ENCODE measurements around the gene KY. TPM values are rescaled to one million over a fixed set of nuclear protein-coding genes. Genes with fewer than 3 reads are reported as not detected.

The KY gene
- total RNA-seq, 4 donors from 2014 or later, result 0.88 TPM; not detected in 3

DNA sequence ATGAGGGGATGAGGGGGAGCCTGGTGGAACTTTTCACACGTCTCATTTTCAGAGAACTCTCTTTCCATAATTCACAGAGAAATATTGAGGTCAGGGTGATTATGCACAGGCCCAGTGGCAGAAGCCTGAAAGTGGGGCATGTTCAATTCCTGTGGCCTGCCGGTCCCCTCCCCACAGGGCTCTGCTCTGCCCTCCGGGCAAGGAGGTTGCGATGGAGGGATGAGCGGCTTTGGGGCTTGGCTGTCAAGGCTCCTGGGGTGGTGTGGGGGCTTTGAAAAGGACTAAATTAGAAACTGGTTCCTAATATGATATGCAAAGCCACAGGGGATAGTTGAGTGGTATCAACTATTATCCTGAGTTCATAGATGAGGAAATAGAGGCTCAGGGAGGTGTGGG, 9.2 kb upstream of the KY start:
- no peaks in the 10 kb centered on the region for H3K9me3 ChIP-seq
- H3K27me3 ChIP-seq, result no peaks in the 10 kb centered on the region
- TF ChIP-seq, protein P1, sequence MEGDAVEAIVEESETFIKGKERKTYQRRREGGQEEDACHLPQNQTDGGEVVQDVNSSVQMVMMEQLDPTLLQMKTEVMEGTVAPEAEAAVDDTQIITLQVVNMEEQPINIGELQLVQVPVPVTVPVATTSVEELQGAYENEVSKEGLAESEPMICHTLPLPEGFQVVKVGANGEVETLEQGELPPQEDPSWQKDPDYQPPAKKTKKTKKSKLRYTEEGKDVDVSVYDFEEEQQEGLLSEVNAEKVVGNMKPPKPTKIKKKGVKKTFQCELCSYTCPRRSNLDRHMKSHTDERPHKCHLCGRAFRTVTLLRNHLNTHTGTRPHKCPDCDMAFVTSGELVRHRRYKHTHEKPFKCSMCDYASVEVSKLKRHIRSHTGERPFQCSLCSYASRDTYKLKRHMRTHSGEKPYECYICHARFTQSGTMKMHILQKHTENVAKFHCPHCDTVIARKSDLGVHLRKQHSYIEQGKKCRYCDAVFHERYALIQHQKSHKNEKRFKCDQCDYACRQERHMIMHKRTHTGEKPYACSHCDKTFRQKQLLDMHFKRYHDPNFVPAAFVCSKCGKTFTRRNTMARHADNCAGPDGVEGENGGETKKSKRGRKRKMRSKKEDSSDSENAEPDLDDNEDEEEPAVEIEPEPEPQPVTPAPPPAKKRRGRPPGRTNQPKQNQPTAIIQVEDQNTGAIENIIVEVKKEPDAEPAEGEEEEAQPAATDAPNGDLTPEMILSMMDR (IDR thresholded peaks at IDR 0.05), result no peak
- TF ChIP-seq POLR2A (IDR thresholded peaks at IDR 0.05), result no peak
- no peaks in the 10 kb centered on the region for H3K4me1 ChIP-seq
- DNase-seq, result no peak
- no peaks in the 10 kb centered on the region for H3K36me3 ChIP-seq
- H3K4me3 ChIP-seq, result no peak overlapping the region
- H3K27ac ChIP-seq, result no peak overlapping the region

DNA sequence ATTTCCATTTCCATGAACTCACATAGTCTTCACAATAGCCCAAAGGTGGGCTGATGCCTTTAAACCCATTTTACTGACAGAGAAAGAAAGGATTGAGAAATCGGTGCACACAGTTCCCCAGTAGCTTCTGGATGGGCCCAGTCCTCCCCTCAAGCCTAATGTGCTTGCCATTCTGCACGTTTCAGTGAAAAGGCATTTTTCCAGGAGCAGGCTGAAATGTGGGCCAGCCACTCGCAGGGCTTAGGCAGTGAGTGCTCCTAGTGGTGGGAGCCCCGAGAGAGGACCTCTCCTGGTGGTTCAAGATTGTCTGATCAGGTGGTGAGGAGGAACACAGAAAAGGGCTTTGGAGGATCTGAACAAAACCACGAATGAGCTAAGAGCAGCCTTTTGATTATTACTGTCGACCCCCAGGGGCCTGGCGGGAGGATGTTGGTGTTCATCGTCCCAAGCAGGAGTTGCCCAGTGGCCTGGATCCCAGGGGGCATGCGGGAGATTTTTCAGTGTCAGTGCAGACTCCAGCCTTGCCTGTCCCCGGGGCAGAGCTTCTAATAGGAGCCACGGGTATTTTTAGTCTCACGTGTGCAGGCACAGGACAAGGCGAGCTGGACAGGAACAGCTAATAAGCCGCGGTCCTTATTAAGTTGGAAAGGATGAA, 8.7 kb upstream of the KY start:
- Histone ChIP-seq H3K27me3 (no peaks in the 10 kb centered on the region), H3K4me1 (no peaks in the 10 kb centered on the region), H3K9me3 (no peaks in the 10 kb centered on the region), H3K4me3 (no peak overlapping the region), H3K27ac (no peak overlapping the region), H3K36me3 (no peaks in the 10 kb centered on the region)
- DNase-seq, result no peak
- no peak for TF ChIP-seq POLR2A (IDR thresholded peaks at IDR 0.05)
- TF ChIP-seq, protein P1 (IDR thresholded peaks at IDR 0.05), result no peak

DNA sequence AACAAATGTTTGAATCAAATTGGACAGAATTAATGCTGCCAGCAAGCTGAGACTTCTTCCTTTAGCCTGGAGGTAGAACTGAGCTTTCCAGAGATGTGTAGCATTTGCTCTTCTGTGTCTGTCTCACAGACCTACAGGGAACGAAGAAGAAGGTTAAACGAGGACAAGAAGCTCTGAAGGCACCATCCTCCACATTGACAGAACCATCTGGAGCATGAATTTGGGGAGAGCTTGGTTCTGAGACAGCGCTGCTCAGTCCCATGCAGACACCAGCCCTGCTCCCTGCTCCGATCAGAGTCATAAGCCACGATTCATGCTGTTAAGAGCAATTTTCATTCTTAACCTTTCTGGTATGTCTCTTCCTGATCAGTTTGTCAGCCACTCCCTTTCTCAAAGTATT, 7.7 kb upstream of the KY start:
- no peaks in the 10 kb centered on the region for H3K9me3 ChIP-seq
- H3K4me3 ChIP-seq, result no peak overlapping the region
- H3K4me1 ChIP-seq, result no peaks in the 10 kb centered on the region
- DNase-seq, result no peak
- TF ChIP-seq, protein P1 (IDR thresholded peaks at IDR 0.05), result no peak
- no peak for TF ChIP-seq POLR2A (IDR thresholded peaks at IDR 0.05)
- no peak overlapping the region for H3K27ac ChIP-seq
- H3K36me3 ChIP-seq, result no peaks in the 10 kb centered on the region
- no peaks in the 10 kb centered on the region for H3K27me3 ChIP-seq

DNA sequence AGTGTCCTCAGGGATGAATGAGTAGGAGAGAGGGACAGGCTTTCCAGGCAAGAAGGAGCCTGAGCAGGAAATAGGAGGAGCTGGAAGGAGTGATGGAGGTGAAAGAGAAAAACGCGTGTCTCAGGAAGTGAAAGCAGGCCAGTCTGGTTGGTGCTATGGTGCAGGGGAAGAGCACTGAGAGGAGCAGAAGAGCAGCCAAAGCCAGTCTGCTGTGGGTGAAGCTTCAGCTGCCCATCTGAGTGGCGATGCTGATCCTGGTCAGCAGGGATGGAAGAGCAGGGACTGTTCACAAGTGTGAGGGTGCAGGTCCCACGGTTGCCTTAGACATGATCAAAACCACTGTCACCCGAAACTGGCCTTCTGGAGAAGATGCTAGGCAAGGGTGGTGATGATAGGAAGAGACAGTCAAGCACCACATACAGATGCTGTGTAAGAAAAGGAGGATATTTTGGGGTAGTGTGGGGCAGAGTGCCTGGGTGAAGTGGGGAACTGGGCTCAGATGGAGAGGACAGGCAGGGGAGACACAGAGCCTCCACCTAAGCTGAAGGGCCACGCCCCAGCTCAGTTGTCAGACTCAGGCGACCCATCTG, 5.5 kb upstream of the KY start:
- H3K27ac ChIP-seq, result no peak overlapping the region
- H3K27me3 ChIP-seq, result no peaks in the 10 kb centered on the region
- no peaks in the 10 kb centered on the region for H3K9me3 ChIP-seq
- H3K36me3 ChIP-seq, result no peaks in the 10 kb centered on the region
- no peak for DNase-seq
- H3K4me1 ChIP-seq, result peaks cover 0 to 7% (median 0%) of the 10 kb centered on the region in 4 donors
- TF ChIP-seq, protein P1 (IDR thresholded peaks at IDR 0.05), result no peak
- no peak for TF ChIP-seq POLR2A (IDR thresholded peaks at IDR 0.05)
- H3K4me3 ChIP-seq, result no peak overlapping the region

DNA sequence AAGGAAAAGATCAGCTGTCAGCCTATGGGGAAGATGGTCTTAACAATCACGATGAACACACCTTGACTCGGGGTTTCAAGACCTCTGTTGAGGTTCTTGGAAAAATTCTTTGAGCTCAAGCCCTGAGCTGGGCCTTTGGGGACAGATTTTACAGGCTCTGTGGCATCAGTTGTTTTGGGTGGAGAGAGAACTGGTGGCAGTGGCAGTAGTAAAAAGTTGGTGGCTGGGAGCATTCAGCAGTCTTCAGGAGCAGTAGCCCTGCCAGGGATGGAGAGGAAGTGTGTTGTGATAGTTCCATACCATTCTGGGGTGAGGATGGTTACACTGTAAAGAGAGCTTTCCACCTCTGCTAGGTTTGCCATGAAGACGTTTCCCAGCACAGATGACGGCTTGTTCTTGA, 4.9 kb upstream of the KY start:
- no peaks in the 10 kb centered on the region for H3K9me3 ChIP-seq
- TF ChIP-seq POLR2A (IDR thresholded peaks at IDR 0.05), result no peak
- TF ChIP-seq, protein P1 (IDR thresholded peaks at IDR 0.05), result no peak
- no peak overlapping the region for H3K27ac ChIP-seq
- peaks cover 0 to 13% (median 0%) of the 10 kb centered on the region in 4 donors for H3K4me1 ChIP-seq
- DNase-seq, result no peak
- no peak overlapping the region for H3K4me3 ChIP-seq
- H3K36me3 ChIP-seq, result no peaks in the 10 kb centered on the region
- no peaks in the 10 kb centered on the region for H3K27me3 ChIP-seq
